ENCODE results near the gene LCT.

The LCT gene

GRCh38 chr2:135773319-135773718, 63.7 kb downstream of the LCT start:
- CTCF ChIA-PET: interaction anchor here (1.1 to 3.2 kb wide), 6 partner anchors 7 to 24 kb away, joined by 3 to 11 read pairs (median 4); no protein-coding TSS in a partner anchor

GRCh38 chr2:135768863-135769262, 68.1 kb downstream of the LCT start:
- DNase-seq (ENCODE audit: extremely low spot score): no peak
- POLR2A ChIA-PET: no interaction called here
- CTCF ChIA-PET: interaction anchor here (1.1 to 3.3 kb wide), 3 partner anchors 9 to 15 kb away, joined by 3 to 12 read pairs (median 3); no protein-coding TSS in a partner anchor
- TF ChIP-seq CTCF (IDR thresholded peaks at IDR 0.05; ENCODE audit: control extremely low read depth, extremely low read depth, low read depth, missing control alignments): no peak

More at GRCh38 chr2:135773319-135773718, 63.7 kb downstream of the LCT start:
- DNase-seq (ENCODE audit: extremely low spot score): no peak
- no peak for TF ChIP-seq CTCF (IDR thresholded peaks at IDR 0.05; ENCODE audit: control extremely low read depth, extremely low read depth, low read depth, missing control alignments)
- POLR2A ChIA-PET: no interaction called here

- no peak for DNase-seq (ENCODE audit: extremely low spot score)
- POLR2A ChIA-PET: no interaction called here
- TF ChIP-seq CTCF (IDR thresholded peaks at IDR 0.05; ENCODE audit: control extremely low read depth, extremely low read depth, low read depth, missing control alignments): no peak
- CTCF ChIA-PET: interaction anchor here (1.1 to 3.7 kb wide), 4 partner anchors 10 to 35 kb away, joined by 3 to 16 read pairs (median 3); no protein-coding TSS in a partner anchor
Measured at GRCh38 chr2:135762530-135762929, 74.5 kb downstream of the LCT start.

GRCh38 chr2:135762022-135762421, 75.0 kb downstream of the LCT start:
- POLR2A ChIA-PET: no interaction called here
- no peak for TF ChIP-seq CTCF (IDR thresholded peaks at IDR 0.05; ENCODE audit: control extremely low read depth, extremely low read depth, low read depth, missing control alignments)
- CTCF ChIA-PET: interaction anchor here (1.1 to 3.7 kb wide), 4 partner anchors 11 to 36 kb away, joined by 3 to 16 read pairs (median 3); no protein-coding TSS in a partner anchor
- no peak for DNase-seq (ENCODE audit: extremely low spot score)

- CTCF ChIA-PET: interaction anchor here (1.3 to 3.5 kb wide), 2 partner anchors 12 to 14 kb away, joined by 3 to 24 read pairs; no protein-coding TSS in a partner anchor
- DNase-seq (ENCODE audit: extremely low spot score): no peak
- POLR2A ChIA-PET: no interaction called here
- no peak for TF ChIP-seq CTCF (IDR thresholded peaks at IDR 0.05; ENCODE audit: control extremely low read depth, extremely low read depth, low read depth, missing control alignments)
Measured at GRCh38 chr2:135756692-135757091, 80.3 kb downstream of the LCT start.

- CTCF ChIA-PET: interaction anchor here (1.2 to 3.5 kb wide), 5 partner anchors 11 to 42 kb away, joined by 3 to 24 read pairs (median 4); partner anchors contain the start of gene UBXN4
- POLR2A ChIA-PET: interaction anchor here (0.6 kb wide), 1 partner anchor 33 kb away, joined by 3 read pairs; no protein-coding TSS in a partner anchor
- TF ChIP-seq CTCF (IDR thresholded peaks at IDR 0.05; ENCODE audit: control extremely low read depth, extremely low read depth, low read depth, missing control alignments): no peak
- no peak for DNase-seq (ENCODE audit: extremely low spot score)
Measured at GRCh38 chr2:135755573-135755972, 81.4 kb downstream of the LCT start.
